ENCODE data around the gene CCDC107.

The CCDC107 gene

GRCh38 chr9:35675732-35676392 is 17.8 kb downstream of the CCDC107 start:
- in situ Hi-C loops (cut with HindIII; ENCODE audit: low pct_ligation_motif_present, low pct_unique_long_range_greater_than_20kb, low sequenced_read_pairs) = no loop called here
- DNase-seq = no peak

- in situ Hi-C loops (cut with HindIII; ENCODE audit: low pct_ligation_motif_present, low pct_unique_long_range_greater_than_20kb, low sequenced_read_pairs) = no loop called here
- DNase-seq = no peak
Measured at GRCh38 chr9:35679091-35679490, 21.0 kb downstream of the CCDC107 start.

GRCh38 chr9:35679766-35680330 is 21.8 kb downstream of the CCDC107 start:
- no peak for DNase-seq
- in situ Hi-C loops (cut with HindIII; ENCODE audit: low pct_ligation_motif_present, low pct_unique_long_range_greater_than_20kb, low sequenced_read_pairs) = no loop called here

GRCh38 chr9:35680331-35681105 is 22.4 kb downstream of the CCDC107 start:
- in situ Hi-C loops (cut with HindIII; ENCODE audit: low pct_ligation_motif_present, low pct_unique_long_range_greater_than_20kb, low sequenced_read_pairs) = no loop called here
- no peak for DNase-seq

- in situ Hi-C loops (cut with HindIII; ENCODE audit: low pct_ligation_motif_present, low pct_unique_long_range_greater_than_20kb, low sequenced_read_pairs) = no loop called here
- no peak for DNase-seq
Measured at GRCh38 chr9:35681341-35682002, 23.4 kb downstream of the CCDC107 start.

- DNase-seq = no peak
- in situ Hi-C loops (cut with HindIII; ENCODE audit: low pct_ligation_motif_present, low pct_unique_long_range_greater_than_20kb, low sequenced_read_pairs) = no loop called here
Measured at GRCh38 chr9:35682051-35682450, 24.0 kb downstream of the CCDC107 start.

- in situ Hi-C loops (cut with HindIII; ENCODE audit: low pct_ligation_motif_present, low pct_unique_long_range_greater_than_20kb, low sequenced_read_pairs) = no loop called here
- DNase-seq = no peak
Measured at GRCh38 chr9:35682520-35683315, 24.6 kb downstream of the CCDC107 start.

- in situ Hi-C loops (cut with HindIII; ENCODE audit: low pct_ligation_motif_present, low pct_unique_long_range_greater_than_20kb, low sequenced_read_pairs) = no loop called here
- DNase-seq = no peak
Measured at GRCh38 chr9:35683323-35683722, 25.2 kb downstream of the CCDC107 start.

- in situ Hi-C loops (cut with HindIII; ENCODE audit: low pct_ligation_motif_present, low pct_unique_long_range_greater_than_20kb, low sequenced_read_pairs) = no loop called here
- no peak for DNase-seq
Measured at GRCh38 chr9:35684921-35685320, 26.8 kb downstream of the CCDC107 start.

GRCh38 chr9:35685506-35685905 is 27.4 kb downstream of the CCDC107 start:
- in situ Hi-C loops (cut with HindIII; ENCODE audit: low pct_ligation_motif_present, low pct_unique_long_range_greater_than_20kb, low sequenced_read_pairs) = no loop called here
- no peak for DNase-seq

GRCh38 chr9:35686222-35687203 is 28.4 kb downstream of the CCDC107 start:
- no peak for DNase-seq
- in situ Hi-C loops (cut with HindIII; ENCODE audit: low pct_ligation_motif_present, low pct_unique_long_range_greater_than_20kb, low sequenced_read_pairs) = no loop called here

- DNase-seq = no peak
- in situ Hi-C loops (cut with HindIII; ENCODE audit: low pct_ligation_motif_present, low pct_unique_long_range_greater_than_20kb, low sequenced_read_pairs) = no loop called here
Measured at GRCh38 chr9:35687306-35687705, 29.2 kb downstream of the CCDC107 start.

GRCh38 chr9:35687972-35688557 is 30.0 kb downstream of the CCDC107 start:
- DNase-seq = no peak
- in situ Hi-C loops (cut with HindIII; ENCODE audit: low pct_ligation_motif_present, low pct_unique_long_range_greater_than_20kb, low sequenced_read_pairs) = no loop called here

- in situ Hi-C loops (cut with HindIII; ENCODE audit: low pct_ligation_motif_present, low pct_unique_long_range_greater_than_20kb, low sequenced_read_pairs) = no loop called here
- peak; percentile 35 for DNase-seq
Measured at GRCh38 chr9:35688558-35689541, 30.8 kb downstream of the CCDC107 start.

GRCh38 chr9:35689542-35690293 is 31.6 kb downstream of the CCDC107 start, which contains the start of gene TPM2:
TSS of gene TPM2 (minus strand) at chr9:35689925. CDS start at chr9:35689817, 108 bp downstream.
- in situ Hi-C loops (cut with HindIII; ENCODE audit: low pct_ligation_motif_present, low pct_unique_long_range_greater_than_20kb, low sequenced_read_pairs) = no loop called here
- DNase-seq = no peak

GRCh38 chr9:35690294-35690613 is 32.2 kb downstream of the CCDC107 start:
- in situ Hi-C loops (cut with HindIII; ENCODE audit: low pct_ligation_motif_present, low pct_unique_long_range_greater_than_20kb, low sequenced_read_pairs) = no loop called here
- no peak for DNase-seq
